ENCODE measurements around the gene UQCR11. TPM values are rescaled to one million over a fixed set of nuclear protein-coding genes. Genes with fewer than 3 reads are reported as not detected.

Gene UQCR11
- total and polyA plus RNA-seq, 2 of the 4 experiments (the other 2 are of a cell fraction), result 29.2 to 177 TPM

DNA sequence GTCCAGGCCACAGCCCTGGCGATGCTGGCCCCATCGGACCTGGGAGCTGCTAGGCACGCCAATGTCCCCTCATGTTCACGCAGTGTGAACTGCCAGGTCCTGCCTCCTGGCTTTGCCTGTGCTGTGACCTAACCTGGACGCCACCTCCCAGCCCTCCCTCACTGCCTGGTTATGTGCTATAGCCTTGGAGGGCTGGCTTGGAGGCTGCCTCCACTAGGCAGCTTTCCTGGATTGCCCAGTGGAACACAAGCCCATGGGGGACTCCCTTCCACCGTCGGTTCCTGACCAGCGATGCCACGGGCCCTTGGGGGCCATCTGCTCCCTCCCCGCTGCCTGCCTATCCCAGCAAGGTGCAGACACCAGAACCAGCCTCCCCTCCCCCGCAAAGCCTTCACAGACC is 15.2 kb upstream of the UQCR11 start:
- dilution Hi-C loops (cut with HindIII; ENCODE audit: low sequenced_read_pairs, unreplicated experiment) (no loop called here), in situ Hi-C loops (cut with MboI; ENCODE audit: low sequenced_read_pairs) (no loop called here), intact Hi-C loops (cut with micrococcal nuclease) (no loop called here)
- Histone ChIP-seq H3K4ac (ENCODE audit: low read depth, low read length) (no peak overlapping the region), H3K14ac (replicated peaks; ENCODE audit: low read depth, low read length) (no peak overlapping the region), H3K27ac (ENCODE audit: insufficient read depth, low read length) (no peak overlapping the region), H3K27me3 (ENCODE audit: control insufficient read depth, insufficient read depth, low read length) (no peaks in the 10 kb centered on the region), H3K4me3 (ENCODE audit: insufficient read depth, low read depth, low read length) (no peak overlapping the region), H3K36me3 (ENCODE audit: control insufficient read depth, insufficient read depth, low read length) (peaks cover 63% of the 10 kb centered on the region), H2BK120ac (ENCODE audit: low read depth, low read length) (no peak overlapping the region), H2BK15ac (ENCODE audit: low read depth, low read length) (no peak overlapping the region), H2AK5ac (ENCODE audit: low read depth, low read length) (no peak overlapping the region), H3K9me3 (ENCODE audit: control insufficient read depth, insufficient read depth, low read length) (no peaks in the 10 kb centered on the region), H3K4me2 (ENCODE audit: low read depth, low read length) (no peak overlapping the region), H3K23ac (ENCODE audit: low read depth, low read length) (no peak overlapping the region), H3K9ac (ENCODE audit: low read depth, low read length) (no peak overlapping the region), H3K4me1 (ENCODE audit: control insufficient read depth, insufficient read depth, low read length) (no peaks in the 10 kb centered on the region), H4K91ac (ENCODE audit: insufficient read depth, low read depth, low read length) (no peak overlapping the region), H3K79me1 (ENCODE audit: low read depth in 1 of 2, low read length in 2 of 2) (peaks cover 9 to 21% of the 10 kb centered on the region in 2 experiments; a peak in 3 of 4 replicates), H3K9me1 (ENCODE audit: insufficient read depth, low read length) (no peaks in the 10 kb centered on the region), H2AK9ac (replicated peaks; ENCODE audit: low read depth, low read length, poor library complexity) (no peak overlapping the region), H4K8ac (ENCODE audit: low read depth in 2 of 2, low read length in 2 of 2) (no peak overlapping the region), H3K18ac (ENCODE audit: low read depth, low read length) (no peak overlapping the region), H2BK20ac (ENCODE audit: low read depth, low read length) (no peak overlapping the region), H2AFZ (replicated peaks; ENCODE audit: low read length, poor library complexity) (no peak overlapping the region), H4K5ac (ENCODE audit: low read depth, low read length) (no peak overlapping the region), H2BK5ac (ENCODE audit: low read depth, low read length, poor library complexity, severe bottlenecking) (no peak overlapping the region), H3K56ac (ENCODE audit: extremely low read depth, insufficient read depth, low read length) (no peak overlapping the region; the same call in 1 of the 2 replicates), H4K20me1 (ENCODE audit: insufficient read depth, low read length) (peaks cover 17% of the 10 kb centered on the region)
- ChIA-PET CTCF (no interaction called here), POLR2A (ENCODE audit: unreplicated experiment) (no interaction called here)
- BruUV-seq (replicated peaks), result no TSS peak
- DNase-seq, result no peak
- 88% methylated on average over 9 of the region's 11 CpGs; no CpG with 5 or more reads in 1 of the 2 experiments for WGBS, 2 experiments (ENCODE audit: extremely low coverage in 2 of 2, insufficient read length in 1 of 2)
- TF ChIP-seq CEBPB (IDR thresholded peaks at IDR 0.05; ENCODE audit: low read depth, low read length), result no peak
- TF ChIP-seq BHLHE40 (IDR thresholded peaks at IDR 0.05; ENCODE audit: low read depth, low read length), result no peak
- no peak for TF ChIP-seq SMC3 (IDR thresholded peaks at IDR 0.05; ENCODE audit: low read depth, low read length)
- TF ChIP-seq FOS (IDR thresholded peaks at IDR 0.05; ENCODE audit: low read depth, low read length), result no peak
- no peak for TF ChIP-seq NFE2L2 (IDR thresholded peaks at IDR 0.05; ENCODE audit: low read depth, low read length)
- no peak for ATAC-seq (ENCODE audit: low read depth)

Data from IMR-90 (cell line).